Activated naive CD8-positive, alpha-beta T cell treated with anti-CD3 and anti-CD28 coated beads, Interleukin-2, amount 50 U/mL, for 16 hours (primary cell): ENCODE data around the gene DOCK2.
"Not testable (repeated sequence)": the region's sequence is repeated elsewhere in the genome, so short reads cannot be mapped to it uniquely, and the experiment has no call there.

Experiments used
- DNase-seq: peaks from one replicate; pipeline ENCODE4 v3.0.0-alpha.2; 2020; ENCODE audit warnings: low read depth, low spot score

DOCK2 gene

GRCh38 chr5:169788168-169788567 is 151.1 kb downstream of the DOCK2 start:
- DNase-seq, result no peak

- no peak for DNase-seq
Measured at GRCh38 chr5:169789417-169789940, 152.4 kb downstream of the DOCK2 start.

- DNase-seq, result no peak
Measured at GRCh38 chr5:169791251-169791650, 154.2 kb downstream of the DOCK2 start.

GRCh38 chr5:169795338-169795737 is 158.3 kb downstream of the DOCK2 start:
- DNase-seq, result no peak

GRCh38 chr5:169796731-169797130 is 159.7 kb downstream of the DOCK2 start:
- no peak for DNase-seq

- DNase-seq, result no peak
Measured at GRCh38 chr5:169797577-169797976, 160.5 kb downstream of the DOCK2 start.

- DNase-seq, result no peak
Measured at GRCh38 chr5:169798438-169798837, 161.4 kb downstream of the DOCK2 start.

GRCh38 chr5:169798906-169799660 is 162.0 kb downstream of the DOCK2 start:
- no peak for DNase-seq

GRCh38 chr5:169801324-169801777 is 164.3 kb downstream of the DOCK2 start:
- DNase-seq, result no peak

GRCh38 chr5:169801781-169802180 is 164.7 kb downstream of the DOCK2 start:
- no peak for DNase-seq

GRCh38 chr5:169803077-169803981 is 166.3 kb downstream of the DOCK2 start:
- DNase-seq, result no peak

- DNase-seq, result no peak
Measured at GRCh38 chr5:169804861-169805260, 167.8 kb downstream of the DOCK2 start.

GRCh38 chr5:169805527-169805934 is 168.5 kb downstream of the DOCK2 start:
- DNase-seq, result peak; percentile 1

- no peak for DNase-seq
Measured at GRCh38 chr5:169805937-169806700, 169.0 kb downstream of the DOCK2 start.

- no peak for DNase-seq
Measured at GRCh38 chr5:169808118-169808581, 171.1 kb downstream of the DOCK2 start.

GRCh38 chr5:169808880-169809279 is 171.8 kb downstream of the DOCK2 start:
- not testable (repeated sequence) for DNase-seq

- no peak for DNase-seq
Measured at GRCh38 chr5:169809281-169809680, 172.2 kb downstream of the DOCK2 start.

GRCh38 chr5:169810524-169810923 is 173.4 kb downstream of the DOCK2 start:
- DNase-seq, result no peak

GRCh38 chr5:169811023-169811422 is 173.9 kb downstream of the DOCK2 start:
- no peak for DNase-seq

GRCh38 chr5:169811680-169812079 is 174.6 kb downstream of the DOCK2 start:
- DNase-seq, result no peak

- no peak for DNase-seq
Measured at GRCh38 chr5:169812786-169813185, 175.7 kb downstream of the DOCK2 start.
